HEK293 (cell line): Measurements from ENCODE around the gene ANXA1.

Experiments used
- CTCF ChIA-PET: fragments of 350-600 bp; formaldehyde crosslinking; extraction: SDS; loops from one replicate; lab custom pipeline; 2021; ENCODE audit warnings: antibody characterized with exemption; lab: Yijun Ruan, JAX
- POLR2A ChIA-PET: fragments of 300-600 bp; formaldehyde crosslinking; extraction: SDS; loops from one replicate; lab custom pipeline; 2020; ENCODE audit warnings: antibody characterized with exemption, inconsistent platforms; lab: Yijun Ruan, JAX
- H3K27ac ChIP-seq: fragments of 200-500 bp; sonication (Bioruptor generic); 2 replicates; pipeline ENCODE4 v1.5.1; 2014; ENCODE audit warnings: low read depth, low read length, control low read depth, inconsistent platforms; ENCODE audit errors: extremely low read depth
- H3K36me3 ChIP-seq, 2 experiments: fragments of 200-500 bp in 1 of 2; sonication (Bioruptor generic) in 1 of 2; 1 replicate in 1 of 2; 2 replicates in 1 of 2; pipeline ENCODE4 v1.5.1; 2014 to 2017; ENCODE audit warnings: inconsistent platforms in 2 of 2, low read length in 2 of 2; ENCODE audit not compliant: control insufficient read depth in 2 of 2, insufficient read depth in 1 of 2
- H3K4me1 ChIP-seq: fragments of 200-500 bp; sonication (Bioruptor generic); 2 replicates; pipeline ENCODE4 v1.5.1; 2014; ENCODE audit warnings: mild to moderate bottlenecking, low read length, inconsistent platforms; ENCODE audit not compliant: control insufficient read depth, insufficient read depth
- H3K4me3 ChIP-seq: 2 replicates; pipeline ENCODE4 v1.5.1; 2011; ENCODE audit warnings: low read depth, mild to moderate bottlenecking, control low read depth, low read length, moderate library complexity
- H3K9me3 ChIP-seq: fragments of 200-500 bp; sonication (Bioruptor generic); 2 replicates; pipeline ENCODE4 v1.5.1; 2014; ENCODE audit warnings: low read depth, low read length, inconsistent platforms; ENCODE audit not compliant: control insufficient read depth, insufficient read depth
- FEZF1 ChIP-seq: fragments of 450-650 bp; formaldehyde crosslinking; IDR thresholded peaks from 2 replicates; pipeline ENCODE4 v1.5.1; 2016; ENCODE audit warnings: missing biosample characterization, missing genetic modification characterization
- GFI1B ChIP-seq: fragments of 450-650 bp; formaldehyde crosslinking; IDR thresholded peaks from 2 replicates; pipeline ENCODE4 v1.5.1; 2016; ENCODE audit warnings: missing biosample characterization, missing genetic modification characterization
- SALL2 ChIP-seq: fragments of 450-650 bp; formaldehyde crosslinking; IDR thresholded peaks from 2 replicates; pipeline ENCODE4 v1.5.0; 2017; ENCODE audit warnings: missing biosample characterization, mild to moderate bottlenecking, missing genetic modification characterization, borderline replicate concordance
- SETDB1 ChIP-seq: IDR thresholded peaks from one replicate; pipeline ENCODE4 v1.6.1; 2017; ENCODE audit warnings: mild to moderate bottlenecking, low read length, moderate library complexity, mixed read lengths; ENCODE audit not compliant: insufficient read length
- YY1 ChIP-seq: fragments of 450-650 bp; formaldehyde crosslinking; IDR thresholded peaks from 2 replicates; pipeline ENCODE4 v1.5.1; 2018; ENCODE audit warnings: missing biosample characterization, missing genetic modification characterization
- ZBTB11 ChIP-seq: fragments of 450-650 bp; formaldehyde crosslinking; conservative IDR thresholded peaks from 2 replicates; pipeline ENCODE4 v1.5.1; 2016; ENCODE audit warnings: low read depth, missing biosample characterization, missing genetic modification characterization
- ZFHX2 ChIP-seq: fragments of 450-650 bp; formaldehyde crosslinking; conservative IDR thresholded peaks from 2 replicates; pipeline ENCODE4 v1.5.1; 2016; ENCODE audit warnings: missing biosample characterization, missing genetic modification characterization
- ZNF148 ChIP-seq: fragments of 450-650 bp; formaldehyde crosslinking; IDR thresholded peaks from 2 replicates; pipeline ENCODE4 v1.5.0; 2017; ENCODE audit warnings: missing biosample characterization, missing genetic modification characterization, borderline replicate concordance
- ZNF16 ChIP-seq: fragments of 450-650 bp; formaldehyde crosslinking; IDR thresholded peaks from 2 replicates; pipeline ENCODE4 v1.5.1; 2016; ENCODE audit warnings: low read depth, missing biosample characterization, missing genetic modification characterization
- ZNF174 ChIP-seq: fragments of 450-650 bp; formaldehyde crosslinking; IDR thresholded peaks from 2 replicates; pipeline ENCODE4 v1.5.0; 2017; ENCODE audit warnings: missing biosample characterization, mild to moderate bottlenecking, missing genetic modification characterization
- ZNF184 ChIP-seq: fragments of 450-650 bp; IDR thresholded peaks from 2 replicates; pipeline ENCODE4 v1.5.1; 2018; ENCODE audit warnings: missing biosample characterization, mild to moderate bottlenecking, missing genetic modification characterization
- ZNF426 ChIP-seq: fragments of 450-650 bp; formaldehyde crosslinking; IDR thresholded peaks from 2 replicates; pipeline ENCODE4 v1.5.1; 2017; ENCODE audit warnings: missing biosample characterization, missing genetic modification characterization, mild to moderate bottlenecking, inconsistent platforms, moderate library complexity
- TF ChIP-seq, protein P1 (sequence below): fragments of 450-650 bp; formaldehyde crosslinking; IDR thresholded peaks from 2 replicates; pipeline ENCODE4 v1.5.1; 2016; ENCODE audit warnings: missing biosample characterization, missing genetic modification characterization
- TF ChIP-seq, protein P2 (sequence below): fragments of 450-650 bp; formaldehyde crosslinking; IDR thresholded peaks from 2 replicates; pipeline ENCODE4 v1.5.1; 2017; ENCODE audit warnings: missing biosample characterization, missing genetic modification characterization
- TF ChIP-seq, protein P3 (sequence below): fragments of 450-650 bp; formaldehyde crosslinking; IDR thresholded peaks from 2 replicates; pipeline ENCODE4 v1.5.1; 2016; ENCODE audit warnings: missing biosample characterization, missing genetic modification characterization

Gene ANXA1

GRCh38 chr9:73137914-73138313, 13.8 kb upstream of the ANXA1 start:
- H3K27ac ChIP-seq, result no peak overlapping the region
- POLR2A ChIA-PET, result interaction anchor here (0.7 to 1.5 kb wide), 4 partner anchors 15 to 25 kb away, joined by 3 to 6 read pairs (median 4); no protein-coding TSS in a partner anchor
- CTCF ChIA-PET, result interaction anchor here (1.0 to 1.6 kb wide), 3 partner anchors 15 to 39 kb away, joined by 3 to 6 read pairs (median 4); no protein-coding TSS in a partner anchor
- H3K4me3 ChIP-seq, result no peak overlapping the region
- H3K36me3 ChIP-seq, result no peaks in the 10 kb centered on the region
- no peaks in the 10 kb centered on the region for H3K9me3 ChIP-seq
- TF ChIP-seq ZBTB11 (no peak), ZNF16 (no peak), FEZF1 (tag by site-specific recombination) (no peak), SALL2 (tag by site-specific recombination) (no peak)
- TF ChIP-seq, protein P1, sequence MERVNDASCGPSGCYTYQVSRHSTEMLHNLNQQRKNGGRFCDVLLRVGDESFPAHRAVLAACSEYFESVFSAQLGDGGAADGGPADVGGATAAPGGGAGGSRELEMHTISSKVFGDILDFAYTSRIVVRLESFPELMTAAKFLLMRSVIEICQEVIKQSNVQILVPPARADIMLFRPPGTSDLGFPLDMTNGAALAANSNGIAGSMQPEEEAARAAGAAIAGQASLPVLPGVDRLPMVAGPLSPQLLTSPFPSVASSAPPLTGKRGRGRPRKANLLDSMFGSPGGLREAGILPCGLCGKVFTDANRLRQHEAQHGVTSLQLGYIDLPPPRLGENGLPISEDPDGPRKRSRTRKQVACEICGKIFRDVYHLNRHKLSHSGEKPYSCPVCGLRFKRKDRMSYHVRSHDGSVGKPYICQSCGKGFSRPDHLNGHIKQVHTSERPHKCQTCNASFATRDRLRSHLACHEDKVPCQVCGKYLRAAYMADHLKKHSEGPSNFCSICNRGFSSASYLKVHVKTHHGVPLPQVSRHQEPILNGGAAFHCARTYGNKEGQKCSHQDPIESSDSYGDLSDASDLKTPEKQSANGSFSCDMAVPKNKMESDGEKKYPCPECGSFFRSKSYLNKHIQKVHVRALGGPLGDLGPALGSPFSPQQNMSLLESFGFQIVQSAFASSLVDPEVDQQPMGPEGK, result no peak
- no peaks in the 10 kb centered on the region; the same call in 1 of the 2 replicates for H3K4me1 ChIP-seq

DNA sequence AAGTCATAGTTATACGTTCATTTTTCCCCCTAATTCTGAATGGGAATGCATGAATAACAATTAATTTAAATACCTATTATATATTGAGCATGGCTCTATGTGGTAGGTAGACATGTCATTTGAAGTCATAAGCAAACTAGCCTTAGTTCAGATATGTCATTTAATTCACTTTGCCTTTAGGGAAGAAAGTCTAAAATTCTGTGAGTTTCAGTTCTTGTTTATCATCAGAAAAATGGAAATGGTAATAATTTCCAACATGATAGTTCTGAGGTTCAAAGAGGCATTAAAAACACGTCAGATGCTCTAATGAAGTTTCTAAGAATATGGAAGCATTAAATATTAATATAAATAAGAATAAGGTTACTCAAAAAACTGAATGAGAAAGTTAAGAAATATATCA, 13.1 kb upstream of the ANXA1 start:
- CTCF ChIA-PET, result interaction anchor here (1.6 kb wide), 1 partner anchor 31 kb away, joined by 4 read pairs; no protein-coding TSS in a partner anchor
- TF ChIP-seq ZNF426 (tag by site-specific recombination), result no peak
- no peak for TF ChIP-seq ZFHX2 (tag by site-specific recombination)
- TF ChIP-seq, protein P2, sequence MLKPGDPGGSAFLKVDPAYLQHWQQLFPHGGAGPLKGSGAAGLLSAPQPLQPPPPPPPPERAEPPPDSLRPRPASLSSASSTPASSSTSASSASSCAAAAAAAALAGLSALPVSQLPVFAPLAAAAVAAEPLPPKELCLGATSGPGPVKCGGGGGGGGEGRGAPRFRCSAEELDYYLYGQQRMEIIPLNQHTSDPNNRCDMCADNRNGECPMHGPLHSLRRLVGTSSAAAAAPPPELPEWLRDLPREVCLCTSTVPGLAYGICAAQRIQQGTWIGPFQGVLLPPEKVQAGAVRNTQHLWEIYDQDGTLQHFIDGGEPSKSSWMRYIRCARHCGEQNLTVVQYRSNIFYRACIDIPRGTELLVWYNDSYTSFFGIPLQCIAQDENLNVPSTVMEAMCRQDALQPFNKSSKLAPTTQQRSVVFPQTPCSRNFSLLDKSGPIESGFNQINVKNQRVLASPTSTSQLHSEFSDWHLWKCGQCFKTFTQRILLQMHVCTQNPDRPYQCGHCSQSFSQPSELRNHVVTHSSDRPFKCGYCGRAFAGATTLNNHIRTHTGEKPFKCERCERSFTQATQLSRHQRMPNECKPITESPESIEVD (tag by site-specific recombination), result no peak
- TF ChIP-seq ZNF174 (tag by site-specific recombination), result no peak
- TF ChIP-seq GFI1B (tag by site-specific recombination), result no peak
- no peak for TF ChIP-seq SETDB1
- no peak for TF ChIP-seq ZNF184 (tag by site-specific recombination)
- TF ChIP-seq, protein P3, sequence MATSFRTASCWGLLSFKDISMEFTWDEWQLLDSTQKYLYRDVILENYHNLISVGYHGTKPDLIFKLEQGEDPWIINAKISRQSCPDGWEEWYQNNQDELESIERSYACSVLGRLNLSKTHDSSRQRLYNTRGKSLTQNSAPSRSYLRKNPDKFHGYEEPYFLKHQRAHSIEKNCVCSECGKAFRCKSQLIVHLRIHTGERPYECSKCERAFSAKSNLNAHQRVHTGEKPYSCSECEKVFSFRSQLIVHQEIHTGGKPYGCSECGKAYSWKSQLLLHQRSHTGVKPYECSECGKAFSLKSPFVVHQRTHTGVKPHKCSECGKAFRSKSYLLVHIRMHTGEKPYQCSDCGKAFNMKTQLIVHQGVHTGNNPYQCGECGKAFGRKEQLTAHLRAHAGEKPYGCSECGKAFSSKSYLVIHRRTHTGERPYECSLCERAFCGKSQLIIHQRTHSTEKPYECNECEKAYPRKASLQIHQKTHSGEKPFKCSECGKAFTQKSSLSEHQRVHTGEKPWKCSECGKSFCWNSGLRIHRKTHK, result no peak
- no peak for TF ChIP-seq YY1 (tag by site-specific recombination)
- no peak for TF ChIP-seq ZNF148 (tag by site-specific recombination)
- TF ChIP-seq, all 188 proteins: peak for 0
- Histone ChIP-seq H3K9me3 (no peaks in the 10 kb centered on the region), H3K27ac (no peak overlapping the region), H3K36me3 (no peaks in the 10 kb centered on the region), H3K4me1 (no peaks in the 10 kb centered on the region), H3K4me3 (no peak overlapping the region)
- POLR2A ChIA-PET, result no interaction called here
